Activated CD4-positive, alpha-beta memory T cell treated with anti-CD3 and anti-CD28 coated beads, Interleukin-2, amount 10 ng/mL, durations not matched to agents 7 days and 5 days (primary cell): ENCODE data around the gene RAB11FIP2. TPM values are rescaled to one million over a fixed set of nuclear protein-coding genes. Genes with fewer than 3 reads are reported as not detected.

ENCODE experiments used
- CTCF ChIA-PET: fragments of 350-600 bp; sonication (Branson Sonifier 250); formaldehyde crosslinking; loops from one replicate; lab custom pipeline; 2021; ENCODE audit warnings: antibody characterized with exemption, inconsistent platforms; lab: Charles Lee
- POLR2A ChIA-PET: fragments of 350-600 bp; sonication (Branson Sonifier 250); formaldehyde crosslinking; loops from one replicate; lab custom pipeline; 2021; ENCODE audit warnings: antibody characterized with exemption; lab: Charles Lee
- DNase-seq: peaks from one replicate; pipeline ENCODE4 v3.0.0-alpha.2; 2020
- H3K27ac Mint-ChIP-seq: one replicate; pipeline ENCODE4 v1.8.0; 2021; ENCODE audit warnings: mild to moderate bottlenecking, mixed read lengths
- H3K27me3 Mint-ChIP-seq: one replicate; pipeline ENCODE4 v1.8.0; 2021; ENCODE audit warnings: mixed read lengths
- H3K36me3 Mint-ChIP-seq: one replicate; pipeline ENCODE4 v1.8.0; 2021; ENCODE audit warnings: low read depth, mixed read lengths
- H3K4me1 Mint-ChIP-seq: one replicate; pipeline ENCODE4 v1.8.0; 2021; ENCODE audit warnings: mixed read lengths
- H3K4me3 Mint-ChIP-seq: one replicate; pipeline ENCODE4 v1.8.0; 2021; ENCODE audit warnings: mild to moderate bottlenecking, mixed read lengths
- H3K9me3 Mint-ChIP-seq: one replicate; pipeline ENCODE4 v1.8.0; 2021; ENCODE audit warnings: mixed read lengths
- total RNA-seq, 2 experiments: library from RNA; stranded (reverse); gene quantifications; one replicate each; pipeline ENCODE4 v1.2.3, GENCODE V29; 2021

RAB11FIP2 gene
- total RNA-seq, 2 experiments from 2014 or later: 10.7 to 12.0 TPM

DNA sequence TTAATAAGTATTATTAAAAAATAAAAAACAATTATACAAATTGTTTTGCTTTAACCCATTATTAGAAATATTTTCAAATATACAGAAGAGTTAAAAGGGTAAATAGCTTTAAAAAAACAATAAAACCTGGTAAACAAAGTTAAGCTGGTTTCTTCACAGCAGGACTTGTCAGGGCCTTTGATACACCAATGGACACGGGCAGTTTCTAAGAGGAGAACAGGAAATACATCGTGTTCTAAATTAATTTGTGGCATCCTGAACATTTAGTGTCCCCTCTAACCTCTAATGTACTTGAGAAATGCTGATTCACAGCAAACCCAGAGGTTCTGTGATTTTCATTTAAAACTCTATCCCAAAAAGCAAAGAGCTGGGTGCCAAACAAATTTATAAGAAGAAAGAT lies 80.8 kb downstream of the RAB11FIP2 start:
- Mint-ChIP-seq H3K27me3 (peaks cover 9% of the 10 kb centered on the region), H3K9me3 (no peaks in the 10 kb centered on the region), H3K36me3 (no peaks in the 10 kb centered on the region), H3K4me1 (no peaks in the 10 kb centered on the region), H3K27ac (no peak overlapping the region), H3K4me3 (no peak overlapping the region)
- ChIA-PET CTCF (no interaction called here), POLR2A (no interaction called here)
- DNase-seq: no peak

DNA sequence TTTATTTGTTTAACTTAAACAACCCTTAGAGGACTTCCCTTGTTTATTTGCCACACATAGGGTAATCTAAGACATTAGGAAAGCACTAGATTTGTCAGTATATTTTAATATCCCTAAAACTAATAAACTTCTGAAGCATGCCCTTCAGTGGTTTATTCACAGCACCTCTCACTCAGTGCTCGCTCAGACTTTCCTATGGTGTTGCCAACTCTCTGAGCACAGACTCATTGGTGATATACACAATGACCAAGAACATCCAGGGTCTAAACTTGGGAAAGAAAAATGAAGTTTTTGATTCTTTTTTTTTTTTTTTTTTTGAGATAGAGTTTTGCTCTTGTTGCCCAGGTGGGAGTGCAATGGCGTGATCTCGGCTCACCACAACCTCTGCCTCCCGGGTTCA lies 82.2 kb downstream of the RAB11FIP2 start:
- H3K27me3 Mint-ChIP-seq: peaks cover 9% of the 10 kb centered on the region
- no peak for DNase-seq
- no peaks in the 10 kb centered on the region for H3K36me3 Mint-ChIP-seq
- ChIA-PET CTCF (no interaction called here), POLR2A (no interaction called here)
- no peaks in the 10 kb centered on the region for H3K9me3 Mint-ChIP-seq
- H3K4me1 Mint-ChIP-seq: no peaks in the 10 kb centered on the region
- no peak overlapping the region for H3K4me3 Mint-ChIP-seq
- no peak overlapping the region for H3K27ac Mint-ChIP-seq

DNA sequence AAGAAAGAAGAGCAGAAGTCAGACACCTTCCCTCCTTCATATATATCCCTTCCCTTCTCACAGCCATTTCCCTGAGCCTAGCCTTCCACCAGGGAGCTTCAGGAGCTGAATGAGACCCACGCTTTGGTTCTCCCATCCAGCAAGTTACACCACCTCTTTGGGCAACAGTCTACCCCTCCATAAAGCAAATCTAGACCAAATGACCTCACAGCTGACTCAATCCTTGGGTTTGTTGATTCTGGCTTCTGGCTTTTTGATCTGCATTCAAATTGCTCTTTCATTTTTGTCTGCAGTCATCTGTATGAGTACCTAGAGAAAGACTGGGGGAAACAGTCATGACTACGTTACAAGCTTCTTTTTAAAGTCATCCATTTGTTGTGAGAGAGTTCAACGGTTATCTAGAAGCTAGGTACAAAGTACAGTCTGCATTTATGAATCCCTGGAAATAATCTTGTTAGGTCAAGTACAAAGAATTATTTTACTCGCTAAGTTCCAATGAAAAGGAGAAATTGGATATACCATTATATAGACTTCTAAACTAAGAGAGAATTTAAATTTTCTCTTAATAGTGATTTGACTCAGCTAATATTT lies 86.3 kb downstream of the RAB11FIP2 start:
- Mint-ChIP-seq H3K36me3 (no peaks in the 10 kb centered on the region), H3K4me3 (no peak overlapping the region), H3K9me3 (no peaks in the 10 kb centered on the region), H3K27me3 (peaks cover 7% of the 10 kb centered on the region), H3K4me1 (no peaks in the 10 kb centered on the region), H3K27ac (no peak overlapping the region)
- POLR2A ChIA-PET: no interaction called here
- CTCF ChIA-PET: no interaction called here
- no peak for DNase-seq

DNA sequence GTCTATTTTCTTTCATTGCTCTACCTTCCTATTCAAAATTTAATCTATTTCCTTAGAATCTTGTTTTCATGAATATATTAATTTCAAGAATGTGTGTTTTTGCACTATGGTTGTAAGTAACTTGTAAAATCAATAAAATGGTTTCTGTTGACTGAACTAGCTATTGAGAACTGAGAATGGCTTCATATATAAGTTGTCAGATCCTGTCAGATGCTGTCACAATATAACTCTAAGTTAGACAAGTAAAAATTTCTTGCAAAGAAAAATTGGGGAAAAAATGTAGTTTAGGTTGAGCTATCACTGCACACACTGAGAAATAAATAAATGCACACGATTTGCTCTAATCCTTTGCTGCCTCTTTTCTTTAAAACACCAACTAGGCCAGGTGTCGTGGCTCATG lies 89.8 kb downstream of the RAB11FIP2 start:
- Mint-ChIP-seq H3K4me3 (no peak overlapping the region), H3K9me3 (no peaks in the 10 kb centered on the region), H3K4me1 (no peaks in the 10 kb centered on the region), H3K36me3 (no peaks in the 10 kb centered on the region), H3K27me3 (peaks cover 7% of the 10 kb centered on the region), H3K27ac (no peak overlapping the region)
- POLR2A ChIA-PET: no interaction called here
- CTCF ChIA-PET: no interaction called here
- no peak for DNase-seq

DNA sequence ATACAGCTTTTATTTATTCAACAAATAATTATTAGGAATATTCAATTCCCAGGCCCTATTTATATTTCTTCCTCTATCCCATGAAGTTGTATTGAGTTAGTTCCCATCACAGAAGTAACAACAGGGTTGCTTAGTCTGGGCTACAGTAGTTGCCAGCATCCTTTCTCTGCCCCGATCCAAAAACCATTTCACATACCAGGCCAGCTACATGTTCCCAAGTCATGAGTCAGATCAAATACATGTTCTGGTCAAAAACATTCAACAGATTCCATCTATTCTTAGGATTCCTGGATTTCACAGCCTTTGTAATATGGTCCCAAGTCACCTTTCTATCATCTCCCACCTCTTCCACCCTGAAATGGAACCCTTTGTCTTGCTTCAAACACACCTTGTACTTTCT lies 91.6 kb downstream of the RAB11FIP2 start:
- no peaks in the 10 kb centered on the region for H3K36me3 Mint-ChIP-seq
- no peak overlapping the region for H3K4me3 Mint-ChIP-seq
- ChIA-PET CTCF (no interaction called here), POLR2A (no interaction called here)
- H3K27ac Mint-ChIP-seq: no peak overlapping the region
- no peaks in the 10 kb centered on the region for H3K9me3 Mint-ChIP-seq
- no peak for DNase-seq
- no peaks in the 10 kb centered on the region for H3K4me1 Mint-ChIP-seq
- peaks cover 3% of the 10 kb centered on the region for H3K27me3 Mint-ChIP-seq
